Measurements from ENCODE around the gene BAIAP3. TPM values are rescaled to one million over a fixed set of nuclear protein-coding genes. Genes with fewer than 3 reads are reported as not detected.

Gene BAIAP3
- total RNA-seq (2012; rRNA removed), result 0.36 and 0.56 TPM in 2 replicates
- polyA plus RNA-seq (2012; rRNA removed), result 0.65 and 0.77 TPM in 2 replicates
- 0.40 and 0.73 TPM in 2 replicates for polyA plus RNA-seq (2012; cell fraction: cytosol; rRNA removed)
- 4.2 and 8.4 TPM in 2 replicates for polyA plus RNA-seq (2012; cell fraction: nucleus; rRNA removed; ENCODE audit: low replicate concordance)
- percentile 11 among the genes with signal in this experiment for Bru-seq, nascent RNA
- BruChase-seq, experiment 1, labeled RNA remaining after a 6-hour chase, result percentile 5 among the genes with signal in this experiment
- BruChase-seq, experiment 2, labeled RNA remaining after a 2-hour chase, result percentile 13 among the genes with signal in this experiment
- long read RNA-seq, result 0 reads

GRCh38 chr16:1333149-1333812 is at the start of gene BAIAP3:
BAIAP3 (plus strand) TSS chr16:1333645; CDS start chr16:1338550, 4,905 bp downstream.
- CTCF ChIA-PET, result no interaction called here
- peak; percentile 89 for ATAC-seq (ENCODE audit: low read depth)

More at GRCh38 chr16:1333149-1333812, at the start of gene BAIAP3:
- POLR2A ChIA-PET (ENCODE audit: unreplicated experiment), result no interaction called here
- Histone ChIP-seq H2AK5ac (ENCODE audit: low read depth, low read length) (no peak within 1 kb of the TSS), H3K79me1 (ENCODE audit: low read depth in 1 of 2, low read length in 2 of 2) (no peaks in the 10 kb centered on the region), H4K20me1 (ENCODE audit: insufficient read depth, low read length) (no peaks in the 10 kb centered on the region; the same call in 1 of the 2 replicates), H3K4me1 (ENCODE audit: control insufficient read depth, insufficient read depth, low read length) (peaks cover 7% of the 10 kb centered on the region), H2BK120ac (ENCODE audit: low read depth, low read length) (no peak within 1 kb of the TSS), H4K91ac (ENCODE audit: insufficient read depth, low read depth, low read length) (no peak within 1 kb of the TSS), H2BK15ac (ENCODE audit: low read depth, low read length) (no peak within 1 kb of the TSS), H3K14ac (replicated peaks; ENCODE audit: low read depth, low read length) (no peak within 1 kb of the TSS), H3K36me3 (ENCODE audit: control insufficient read depth, insufficient read depth, low read length) (no peaks in the 10 kb centered on the region), H2AFZ (replicated peaks; ENCODE audit: low read length, poor library complexity) (peak within 1 kb of the TSS; percentile 87), H3K27ac (ENCODE audit: insufficient read depth, low read length) (no peak within 1 kb of the TSS), H4K8ac (ENCODE audit: low read depth in 2 of 2, low read length in 2 of 2) (no peak within 1 kb of the TSS), H3K9me1 (ENCODE audit: insufficient read depth, low read length) (no peaks in the 10 kb centered on the region), H4K5ac (ENCODE audit: low read depth, low read length) (no peak within 1 kb of the TSS), H3K27me3 (ENCODE audit: control insufficient read depth, insufficient read depth, low read length) (peaks cover 55% of the 10 kb centered on the region), H2BK5ac (ENCODE audit: low read depth, low read length, poor library complexity, severe bottlenecking) (no peak within 1 kb of the TSS), H3K9me3 (ENCODE audit: control insufficient read depth, insufficient read depth, low read length) (peaks cover 3% of the 10 kb centered on the region; the same call in 1 of the 2 replicates), H3K56ac (ENCODE audit: extremely low read depth, insufficient read depth, low read length) (no peak within 1 kb of the TSS), H3K4me3 (ENCODE audit: insufficient read depth, low read depth, low read length) (peak within 1 kb of the TSS; percentile 33), H2BK20ac (ENCODE audit: low read depth, low read length) (no peak within 1 kb of the TSS), H3K4ac (ENCODE audit: low read depth, low read length) (no peak within 1 kb of the TSS), H3K18ac (ENCODE audit: low read depth, low read length) (no peak within 1 kb of the TSS), H3K9ac (ENCODE audit: low read depth, low read length) (no peak within 1 kb of the TSS), H3K4me2 (ENCODE audit: low read depth, low read length) (peak within 1 kb of the TSS; percentile 17; the same call in 1 of the 2 replicates), H2AK9ac (replicated peaks; ENCODE audit: low read depth, low read length, poor library complexity) (peak within 1 kb of the TSS; percentile 28), H3K23ac (ENCODE audit: low read depth, low read length) (no peak within 1 kb of the TSS)
- TF ChIP-seq RFX5 (IDR thresholded peaks at IDR 0.05; ENCODE audit: low read depth, low read length) (no peak), SMC3 (IDR thresholded peaks at IDR 0.05; ENCODE audit: low read depth, low read length) (no peak), POLR2A (IDR thresholded peaks at IDR 0.05; ENCODE audit: low read depth, low read length) (0 out of 2 replicates have a peak, but pooled peaks have one; percentile 29)
- DNase-seq, result no peak
- in situ Hi-C loops (cut with MboI; ENCODE audit: low sequenced_read_pairs) (no loop called here), intact Hi-C loops (cut with micrococcal nuclease) (no loop called here), dilution Hi-C loops (cut with HindIII; ENCODE audit: low sequenced_read_pairs, unreplicated experiment) (no loop called here)
- no TSS peak for BruUV-seq (replicated peaks)
- WGBS, 2 experiments (ENCODE audit: extremely low coverage in 2 of 2, insufficient read length in 1 of 2), result 8% methylated on average over 40 of the region's 83 CpGs; no CpG with 5 or more reads in 1 of the 2 experiments

All from IMR-90 (cell line).